Upper lobe of right lung (tissue), 1 donor: Measurements from ENCODE around the gene IL17F. TPM values are rescaled to one million over a fixed set of nuclear protein-coding genes. Genes with fewer than 3 reads are reported as not detected.

ENCODE experiments used
- ATAC-seq: fragments of 200-7000 bp; cut with Tn5 transposase; one replicate; pipeline ENCODE4 v1.9.1; 2020; ENCODE audit warnings: mild to moderate bottlenecking, moderate library complexity
- DNase-seq: peaks from one replicate; pipeline ENCODE4 v3.0.0-alpha.2; 2020
- H3K27ac ChIP-seq: fragments of 200-600 bp; one replicate; pipeline ENCODE4 v1.8.0; 2022
- H3K27me3 ChIP-seq: fragments of 200-600 bp; one replicate; pipeline ENCODE4 v1.8.0; 2022; ENCODE audit warnings: mild to moderate bottlenecking
- H3K36me3 ChIP-seq: fragments of 200-600 bp; one replicate; pipeline ENCODE4 v1.8.0; 2022
- H3K4me1 ChIP-seq: fragments of 200-600 bp; one replicate; pipeline ENCODE4 v1.8.0; 2022
- H3K4me3 ChIP-seq: fragments of 200-600 bp; one replicate; pipeline ENCODE4 v1.8.0; 2022; ENCODE audit warnings: mild to moderate bottlenecking
- H3K9me3 ChIP-seq: fragments of 200-600 bp; one replicate; pipeline ENCODE4 v1.8.0; 2022
- CTCF ChIP-seq: fragments of 200-600 bp; IDR thresholded peaks from one replicate; pipeline ENCODE4 v1.8.0; 2022; ENCODE audit warnings: antibody characterized with exemption
- intact Hi-C: fragments of 100-400 bp; cut with DNase I; formaldehyde crosslinking; loops from one replicate; pipeline ENCODE4 v1.11.0; 2022
- total RNA-seq: library from RNA; stranded (reverse); fragmentation: NEBNext Ultra II Directional; extraction: Animal tissue kit (Norgen Biotek cat#: 25700); gene quantifications from one replicate; pipeline ENCODE4 v1.2.1, GENCODE V29; 2021
- donor health status: DM: no; HTN: yes; CAD: no; lungs with severe emphysema.

The IL17F gene
- total RNA-seq, 1 donor from 2014 or later: not detected

GRCh38 chr6:52255434-52255833 is 11.1 kb upstream of the IL17F start:
- Histone ChIP-seq H3K27me3 (peaks cover 5% of the 10 kb centered on the region), H3K36me3 (no peaks in the 10 kb centered on the region), H3K4me3 (no peak overlapping the region), H3K9me3 (no peaks in the 10 kb centered on the region), H3K4me1 (no peaks in the 10 kb centered on the region), H3K27ac (no peak overlapping the region)
- no peak for TF ChIP-seq CTCF
- DNase-seq (no peak), ATAC-seq (no peak)
- intact Hi-C loops: no loop called here

- intact Hi-C loops: no loop called here
- ATAC-seq (no peak), DNase-seq (no peak)
These were observed 10.6 kb upstream of the IL17F start for GRCh38 chr6:52254731-52255378.

GRCh38 chr6:52253494-52253893 is 9.2 kb upstream of the IL17F start:
- intact Hi-C loops: no loop called here
- ATAC-seq (no peak), DNase-seq (no peak)
- H3K4me1 ChIP-seq: no peaks in the 10 kb centered on the region
- peaks cover 5% of the 10 kb centered on the region for H3K27me3 ChIP-seq
- no peak overlapping the region for H3K27ac ChIP-seq
- no peak for TF ChIP-seq CTCF
- H3K36me3 ChIP-seq: no peaks in the 10 kb centered on the region
- H3K4me3 ChIP-seq: no peak overlapping the region
- no peaks in the 10 kb centered on the region for H3K9me3 ChIP-seq

More at GRCh38 chr6:52254731-52255378, 10.6 kb upstream of the IL17F start:
- Histone ChIP-seq H3K27me3 (peaks cover 5% of the 10 kb centered on the region), H3K36me3 (no peaks in the 10 kb centered on the region), H3K9me3 (no peaks in the 10 kb centered on the region), H3K4me3 (no peak overlapping the region), H3K27ac (no peak overlapping the region), H3K4me1 (no peaks in the 10 kb centered on the region)
- no peak for TF ChIP-seq CTCF

GRCh38 chr6:52251113-52251512 is 6.8 kb upstream of the IL17F start:
- Histone ChIP-seq H3K36me3 (no peaks in the 10 kb centered on the region), H3K9me3 (no peaks in the 10 kb centered on the region), H3K27ac (no peak overlapping the region), H3K27me3 (peaks cover 5% of the 10 kb centered on the region), H3K4me1 (no peaks in the 10 kb centered on the region), H3K4me3 (no peak overlapping the region)
- DNase-seq: no peak
- intact Hi-C loops: no loop called here
- no peak for ATAC-seq
- TF ChIP-seq CTCF: no peak

- Histone ChIP-seq H3K27me3 (no peaks in the 10 kb centered on the region), H3K4me3 (no peak overlapping the region), H3K9me3 (no peaks in the 10 kb centered on the region), H3K36me3 (no peaks in the 10 kb centered on the region), H3K27ac (no peak overlapping the region), H3K4me1 (no peaks in the 10 kb centered on the region)
- no peak for ATAC-seq
- TF ChIP-seq CTCF: no peak
- intact Hi-C loops: no loop called here
- DNase-seq: no peak
These were observed 4.8 kb upstream of the IL17F start for GRCh38 chr6:52249078-52249477.

- H3K27ac ChIP-seq: no peak overlapping the region
- intact Hi-C loops: no loop called here
- no peaks in the 10 kb centered on the region for H3K27me3 ChIP-seq
- H3K9me3 ChIP-seq: no peaks in the 10 kb centered on the region
- no peaks in the 10 kb centered on the region for H3K36me3 ChIP-seq
- no peak overlapping the region for H3K4me3 ChIP-seq
- ATAC-seq (no peak), DNase-seq (no peak)
- no peak for TF ChIP-seq CTCF
- H3K4me1 ChIP-seq: no peaks in the 10 kb centered on the region
These were observed 1.1 kb upstream of the IL17F start for GRCh38 chr6:52245425-52245824.
